Measurements from ENCODE around the gene GPR68.
"Not testable (repeated sequence)": the region's sequence is repeated elsewhere in the genome, so short reads cannot be mapped to it uniquely, and the experiment has no call there.

The GPR68 gene

DNA sequence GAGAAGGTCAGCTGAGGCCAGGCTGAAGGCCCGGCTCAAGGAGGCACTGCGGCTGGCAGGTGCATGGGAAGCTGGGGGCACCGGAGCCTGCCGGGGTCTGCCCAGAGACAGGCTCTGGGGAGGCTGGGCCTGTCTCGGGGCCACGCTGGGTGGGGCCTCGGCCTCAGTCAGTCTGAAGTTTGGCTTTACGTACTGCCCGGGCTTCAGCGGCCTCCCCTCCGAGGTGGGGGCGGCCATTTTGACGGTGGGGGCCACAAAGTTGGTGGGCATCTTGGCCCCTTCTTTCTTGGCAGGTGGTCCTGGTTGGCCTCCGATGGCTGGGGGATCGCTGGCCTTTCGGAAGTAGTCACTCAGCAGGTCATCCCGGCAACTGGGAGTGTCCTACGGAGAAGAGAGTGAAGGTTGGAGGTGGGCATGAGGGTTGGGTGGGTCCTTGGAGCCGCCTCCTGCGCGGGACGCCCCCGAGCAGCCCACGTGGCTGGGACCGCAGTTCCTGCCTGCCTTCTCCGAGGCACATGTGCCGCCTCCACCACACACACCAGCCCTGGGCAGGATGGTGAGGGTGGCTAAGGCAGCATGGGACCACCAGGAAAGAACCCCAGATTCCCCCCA, 28.9 kb upstream of the GPR68 start:
- DNase-seq (ENCODE audit: low read depth in 1 of 2, low spot score in 1 of 2) = no peak

DNA sequence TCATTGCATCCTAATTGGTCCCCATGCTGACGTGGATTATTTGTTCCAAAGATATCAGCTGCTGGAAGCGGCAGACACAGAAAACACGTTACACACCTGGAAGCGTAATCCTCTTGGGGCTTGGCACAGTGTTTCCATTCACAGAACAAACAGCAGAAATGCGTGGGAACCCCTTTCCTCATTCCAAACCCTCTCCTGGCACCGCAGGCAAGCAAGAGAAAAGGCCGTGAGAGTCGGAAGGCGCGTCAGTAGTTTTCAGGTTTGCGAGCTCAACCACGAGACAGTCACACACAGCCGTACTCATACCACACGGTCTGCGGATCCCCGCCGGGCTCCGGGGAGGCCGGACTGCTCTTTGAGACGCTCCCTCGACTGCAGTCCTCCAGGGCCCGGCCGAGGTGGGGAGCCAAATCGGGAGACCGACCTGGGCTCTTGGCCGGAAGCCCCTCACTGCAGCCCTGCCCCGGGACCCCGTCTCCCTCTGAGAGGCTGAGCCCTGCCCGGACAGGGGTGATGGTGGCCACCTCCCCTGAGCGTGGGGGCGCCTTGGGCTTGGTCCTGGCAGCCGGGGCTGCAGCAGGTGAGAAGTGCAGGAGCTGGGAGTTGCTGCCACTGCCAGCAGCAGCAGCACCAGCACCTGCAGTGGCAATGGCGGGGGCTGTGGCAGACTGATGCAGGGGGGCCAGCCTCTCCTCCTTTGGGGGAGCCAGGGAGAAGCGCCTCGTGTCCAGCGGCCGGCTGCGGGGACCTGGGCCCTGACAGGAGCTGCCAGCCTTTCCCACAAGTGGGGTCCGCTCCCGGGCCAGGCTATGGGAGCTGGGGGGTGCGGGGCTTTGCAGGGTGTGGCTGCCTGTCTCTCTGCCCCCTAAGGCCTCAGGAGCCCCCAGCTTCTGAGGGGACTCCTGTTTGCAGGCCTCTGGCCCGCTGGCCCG, 28.1 kb upstream of the GPR68 start:
- no peak for DNase-seq (ENCODE audit: low read depth in 1 of 2, low spot score in 1 of 2)

DNA sequence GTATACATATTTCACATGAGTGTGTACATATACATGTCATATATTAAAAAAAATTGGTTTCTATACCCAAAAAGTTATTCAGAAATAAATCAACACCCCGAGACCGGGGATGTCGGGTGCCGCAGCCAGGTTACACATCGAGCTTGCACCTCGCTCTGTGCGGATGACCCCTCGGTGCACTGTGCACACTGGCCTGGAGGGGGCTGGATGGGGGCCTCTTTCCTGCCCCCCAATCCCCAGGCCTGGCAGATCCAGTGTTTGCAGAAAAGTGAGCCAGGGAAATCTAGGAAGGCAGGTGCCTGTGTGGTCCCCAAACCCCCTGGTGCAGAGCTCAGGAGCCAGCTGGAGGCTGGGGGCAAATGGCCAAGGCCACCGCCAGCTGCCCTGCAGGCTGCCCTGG, 27.1 kb upstream of the GPR68 start:
- DNase-seq (ENCODE audit: low read depth in 1 of 2, low spot score in 1 of 2) = no peak

DNA sequence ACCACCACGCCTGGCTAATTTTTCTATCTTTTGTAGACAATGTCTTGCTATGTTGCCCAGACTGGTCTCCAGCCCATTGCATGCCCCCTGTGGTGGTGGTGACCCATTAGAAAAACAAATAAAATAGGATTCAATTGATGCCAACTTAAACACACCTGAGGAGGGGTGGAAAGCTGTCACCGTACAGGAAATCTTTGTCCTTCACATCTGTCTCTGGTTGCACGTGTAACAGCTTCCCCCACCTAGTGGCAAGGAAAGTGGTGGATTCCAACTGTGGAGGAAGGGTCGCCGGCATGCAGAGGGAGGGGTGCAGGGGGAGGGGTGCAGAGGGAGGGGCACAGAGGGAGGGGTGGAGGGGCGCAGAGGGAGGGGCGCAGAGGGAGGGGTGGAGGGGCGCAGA, 26.1 kb upstream of the GPR68 start:
- DNase-seq (ENCODE audit: low read depth in 1 of 2, low spot score in 1 of 2) = no peak

DNA sequence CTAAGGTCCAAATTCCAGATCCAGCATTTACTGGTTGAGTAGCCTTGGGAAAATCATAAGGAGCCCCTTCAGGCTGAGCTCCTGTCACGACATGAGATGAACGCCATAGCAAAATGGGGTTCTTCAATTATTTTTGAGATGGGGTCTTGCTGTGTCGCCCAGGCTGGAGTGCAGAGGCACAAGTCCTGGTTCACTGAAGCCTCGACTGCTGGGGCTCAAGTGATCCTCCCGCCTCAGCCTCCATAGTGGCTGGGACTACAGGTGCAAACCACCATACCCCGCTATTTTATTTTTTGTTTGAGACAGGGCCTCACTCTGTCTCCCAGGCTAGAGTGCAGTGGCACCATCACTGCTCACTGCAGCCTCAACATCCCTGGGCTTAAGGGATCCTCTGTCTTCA, 25.7 kb upstream of the GPR68 start:
- no peak for DNase-seq (ENCODE audit: low read depth in 1 of 2, low spot score in 1 of 2)

DNA sequence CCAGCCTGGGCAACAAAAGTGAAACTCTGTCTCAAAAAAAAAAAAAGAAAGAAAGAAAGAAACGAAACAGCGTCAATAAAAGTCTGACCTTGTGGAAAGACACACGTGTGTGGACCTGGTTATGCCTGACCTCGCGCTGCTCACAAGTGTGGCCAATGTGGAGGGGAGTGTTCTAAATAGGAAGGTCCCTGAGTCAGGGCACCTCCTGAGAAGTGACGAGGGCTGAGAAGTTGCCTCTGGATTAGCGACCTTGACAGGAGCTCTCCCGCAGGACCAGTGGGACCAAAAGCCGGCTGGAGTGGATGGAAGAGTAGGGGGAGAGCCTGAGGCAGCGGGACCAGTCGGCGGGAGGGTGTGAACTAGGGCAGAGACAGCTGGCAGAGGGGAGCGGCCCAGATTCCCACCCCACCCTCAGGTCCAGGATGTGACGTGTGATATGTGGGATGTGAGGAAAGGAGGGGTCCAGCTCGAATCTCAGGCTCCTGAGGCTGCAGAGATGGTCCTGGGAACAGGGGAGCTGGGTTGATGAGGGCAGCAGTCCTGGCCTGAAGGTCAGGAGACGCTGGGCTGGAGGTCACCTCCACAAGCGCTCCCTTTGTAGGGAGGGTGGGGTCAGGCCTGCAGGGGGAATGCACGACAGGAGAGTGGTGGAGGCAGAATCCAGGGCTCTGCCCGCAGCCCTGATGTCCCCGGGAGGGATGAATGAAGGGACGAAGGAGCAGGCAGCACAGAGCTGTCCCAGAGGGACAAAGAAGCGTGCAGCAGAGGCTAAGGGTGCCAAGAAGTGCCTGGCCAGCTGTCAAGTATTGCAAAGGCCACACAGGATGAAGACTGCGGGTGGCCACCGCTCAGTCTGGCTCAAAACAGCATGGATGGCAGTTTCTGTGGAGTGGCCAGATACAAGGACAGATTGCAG, 24.8 kb upstream of the GPR68 start:
- no peak for DNase-seq (ENCODE audit: low read depth in 1 of 2, low spot score in 1 of 2)

DNA sequence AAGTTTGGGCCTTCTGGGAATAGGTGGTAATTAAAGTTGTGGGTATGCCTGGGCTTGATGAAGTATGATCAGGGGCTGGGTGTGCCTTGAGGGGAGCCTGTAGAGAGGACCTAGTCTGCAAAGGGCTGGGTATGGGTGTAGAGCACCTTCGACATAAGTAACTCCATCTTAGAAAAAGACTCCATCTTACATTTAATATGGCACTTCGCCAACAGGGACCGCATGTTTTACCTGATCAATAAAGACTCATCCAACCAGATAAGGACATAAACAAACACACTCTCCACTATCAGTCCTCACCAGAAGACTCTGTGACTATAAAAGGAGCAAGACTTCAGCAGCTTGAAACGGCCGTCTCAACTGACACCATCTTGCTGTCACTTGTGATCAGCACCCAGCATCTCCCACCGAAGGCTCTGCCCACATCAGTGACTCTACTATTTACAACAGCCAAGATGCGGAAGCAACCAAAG, 23.5 kb upstream of the GPR68 start:
- no peak for DNase-seq (ENCODE audit: low read depth in 1 of 2, low spot score in 1 of 2)

DNA sequence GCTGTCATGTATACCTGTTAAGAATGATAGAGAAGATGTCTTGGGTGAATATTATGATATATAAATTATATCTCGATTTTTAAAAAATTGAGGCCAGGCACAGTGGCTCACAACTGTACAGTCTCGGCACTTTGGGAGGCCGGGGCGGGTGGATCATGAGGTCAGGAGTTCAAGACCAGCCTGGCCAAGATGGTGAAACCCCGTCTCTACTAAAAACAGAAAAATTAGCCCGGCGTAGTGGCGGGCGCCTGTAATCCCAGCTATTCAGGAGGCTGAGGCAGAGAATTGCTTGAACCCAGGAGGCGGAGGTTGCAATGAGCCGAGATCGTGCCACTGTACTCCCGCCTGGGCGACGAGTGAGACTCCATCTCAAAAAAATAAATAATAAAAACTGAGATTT, 21.8 kb upstream of the GPR68 start:
- not testable (repeated sequence) for DNase-seq (ENCODE audit: low read depth in 1 of 2, low spot score in 1 of 2)

DNA sequence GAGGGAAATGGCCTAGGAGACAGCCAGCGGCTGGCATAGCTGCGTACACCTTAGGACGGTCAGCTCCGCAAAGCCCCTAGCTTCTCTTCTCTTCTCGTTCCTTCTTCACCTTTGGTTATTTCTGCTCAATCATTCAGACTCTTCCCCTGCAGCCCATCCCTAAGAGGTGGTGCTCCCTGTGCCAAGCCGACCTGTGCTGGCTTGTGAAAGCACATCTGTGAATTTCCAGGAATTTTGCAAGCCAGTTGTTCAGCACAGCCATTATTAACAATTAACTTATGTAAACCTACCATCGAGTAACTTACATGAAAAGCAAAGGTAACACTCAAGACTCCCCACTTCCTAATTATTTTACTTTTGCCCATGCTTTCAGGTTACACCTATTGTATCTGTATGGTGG, 20.9 kb upstream of the GPR68 start:
- DNase-seq (ENCODE audit: low read depth in 1 of 2, low spot score in 1 of 2) = no peak

DNA sequence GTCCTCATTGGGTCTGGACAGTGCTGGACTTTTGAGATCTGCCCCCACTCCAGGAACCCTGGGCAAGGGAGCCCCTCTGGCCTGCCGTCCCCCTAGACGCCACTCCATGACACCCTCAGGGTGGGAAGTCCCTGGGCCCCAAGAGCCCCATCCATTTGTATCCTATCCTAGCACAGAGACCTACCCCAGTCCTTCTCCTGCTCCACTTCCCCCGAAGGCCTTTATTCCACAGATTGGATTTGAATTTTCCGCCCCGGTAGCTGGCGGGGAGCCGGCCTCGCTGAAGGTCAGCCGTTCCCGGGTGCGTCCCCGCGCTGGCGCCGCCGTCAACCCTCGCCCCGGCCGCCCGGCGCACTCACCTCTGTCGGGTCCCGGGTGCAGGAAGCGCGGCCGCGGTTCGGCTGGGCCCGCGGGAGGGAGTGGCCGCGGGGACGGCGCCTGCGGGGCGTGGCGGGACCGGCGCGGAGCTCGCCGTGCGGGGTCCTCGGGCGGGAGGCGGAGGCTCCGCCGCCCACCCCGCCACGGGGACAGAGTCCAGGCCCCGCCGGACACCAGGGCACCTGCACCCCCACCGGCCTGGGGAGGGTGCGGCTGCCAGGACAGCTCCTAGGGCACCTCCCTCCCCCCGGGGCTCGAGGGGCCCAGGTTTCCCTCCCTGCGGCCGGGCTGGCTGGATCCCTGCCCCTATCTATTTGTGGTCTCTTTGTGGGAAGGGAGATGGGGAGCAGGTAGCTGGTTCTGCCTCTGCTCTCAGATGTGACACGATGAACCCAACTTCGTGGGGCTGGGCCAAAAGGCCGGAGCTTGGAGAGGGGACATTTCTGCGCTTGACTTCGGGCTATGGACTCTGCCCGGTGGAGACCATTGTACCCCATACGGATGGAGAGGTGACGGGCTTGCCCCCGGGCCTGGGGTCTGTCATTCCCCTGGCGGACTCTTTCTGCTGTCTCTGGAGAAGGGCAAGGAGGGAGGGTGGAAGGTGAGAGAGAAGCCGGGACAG, 19.9 kb upstream of the GPR68 start:
- DNase-seq (ENCODE audit: low read depth in 1 of 2, low spot score in 1 of 2) = no peak

DNA sequence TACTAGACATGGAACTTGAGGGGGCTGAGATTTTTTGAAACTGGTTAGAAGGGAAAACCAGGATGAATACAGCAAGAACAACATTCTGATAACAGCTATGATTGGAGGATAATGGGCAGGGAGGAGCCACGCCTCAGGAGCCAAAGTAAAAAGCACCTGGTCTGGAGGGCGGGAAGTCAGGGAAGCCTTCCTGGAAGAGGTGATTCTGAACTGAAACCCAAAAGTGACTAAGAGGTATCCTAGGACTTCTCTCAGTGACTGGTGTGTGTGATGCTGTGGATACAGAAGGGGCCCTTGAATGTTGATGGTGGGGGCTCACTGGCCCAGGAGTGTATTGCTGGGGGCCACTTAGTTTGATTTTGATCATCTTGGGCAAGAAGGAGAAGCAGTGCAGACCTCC, 18.8 kb upstream of the GPR68 start:
- no peak for DNase-seq (ENCODE audit: low read depth in 1 of 2, low spot score in 1 of 2)

DNA sequence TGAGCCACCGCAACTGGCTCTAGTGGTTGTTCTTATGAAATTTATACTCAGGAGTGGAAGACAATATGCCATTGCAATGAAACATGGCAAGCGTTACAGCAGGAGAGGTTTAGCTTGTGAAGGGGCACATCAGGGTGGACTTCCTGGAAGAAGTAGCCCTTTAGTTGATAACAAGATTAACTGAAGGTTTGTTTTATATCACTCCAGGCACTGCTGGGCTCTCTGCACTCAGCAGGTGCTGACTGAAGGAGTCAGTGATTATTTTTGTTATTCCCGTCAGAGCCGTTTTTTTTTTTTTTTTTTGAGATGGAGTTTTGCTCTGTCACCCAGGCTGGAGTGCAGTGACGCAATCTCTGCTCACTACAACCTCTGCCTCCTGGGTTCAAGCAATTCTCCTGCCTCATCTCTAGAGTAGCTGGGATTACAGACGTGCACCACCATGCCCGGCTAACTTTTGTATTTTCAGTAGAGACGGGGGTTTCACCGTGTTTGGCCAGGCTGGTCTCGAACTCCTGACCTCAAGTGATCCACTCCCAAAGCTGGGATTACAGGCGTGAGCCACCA, 17.6 kb upstream of the GPR68 start:
- DNase-seq (ENCODE audit: low read depth in 1 of 2, low spot score in 1 of 2) = no peak

DNA sequence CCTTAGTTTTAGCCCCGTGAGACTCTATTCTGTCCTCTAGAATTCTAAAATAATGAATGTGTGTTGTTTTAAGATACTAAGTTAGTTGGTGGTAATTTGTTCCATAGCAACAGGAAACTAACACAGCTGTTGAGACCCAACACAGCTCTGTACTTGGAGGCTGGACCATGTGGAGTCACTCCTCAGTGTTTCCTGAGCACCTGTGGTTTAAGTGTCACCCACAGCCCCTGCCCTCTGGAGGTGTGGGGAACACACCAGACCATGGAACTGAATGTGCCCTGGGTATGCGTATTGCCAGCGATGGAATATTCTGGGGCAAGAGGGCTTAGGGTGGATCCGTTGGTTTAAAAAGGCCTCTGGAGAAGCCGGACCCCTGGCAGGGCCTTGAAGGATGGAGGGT, 16.6 kb upstream of the GPR68 start:
- DNase-seq (ENCODE audit: low read depth in 1 of 2, low spot score in 1 of 2) = no peak

DNA sequence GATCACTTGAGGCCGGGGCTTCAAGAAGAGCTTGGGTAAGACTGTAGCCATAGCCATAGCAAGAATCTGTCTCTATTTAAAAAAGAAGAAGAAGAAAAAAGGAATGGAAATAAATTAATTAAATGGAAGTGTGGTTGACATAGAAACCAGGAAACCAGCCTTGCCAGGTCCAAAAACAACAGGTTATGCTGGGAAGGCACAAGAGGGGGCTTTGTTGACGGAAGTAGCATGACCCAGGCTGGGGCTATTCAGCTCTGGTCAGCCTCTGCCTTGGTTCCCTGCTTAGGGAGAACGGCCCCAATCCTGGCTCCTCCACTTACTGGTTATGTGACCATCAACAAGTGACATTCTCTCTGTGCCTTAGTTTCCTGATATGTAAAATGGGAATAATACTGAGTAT, 14.4 kb upstream of the GPR68 start:
- DNase-seq (ENCODE audit: low read depth in 1 of 2, low spot score in 1 of 2) = no peak

DNA sequence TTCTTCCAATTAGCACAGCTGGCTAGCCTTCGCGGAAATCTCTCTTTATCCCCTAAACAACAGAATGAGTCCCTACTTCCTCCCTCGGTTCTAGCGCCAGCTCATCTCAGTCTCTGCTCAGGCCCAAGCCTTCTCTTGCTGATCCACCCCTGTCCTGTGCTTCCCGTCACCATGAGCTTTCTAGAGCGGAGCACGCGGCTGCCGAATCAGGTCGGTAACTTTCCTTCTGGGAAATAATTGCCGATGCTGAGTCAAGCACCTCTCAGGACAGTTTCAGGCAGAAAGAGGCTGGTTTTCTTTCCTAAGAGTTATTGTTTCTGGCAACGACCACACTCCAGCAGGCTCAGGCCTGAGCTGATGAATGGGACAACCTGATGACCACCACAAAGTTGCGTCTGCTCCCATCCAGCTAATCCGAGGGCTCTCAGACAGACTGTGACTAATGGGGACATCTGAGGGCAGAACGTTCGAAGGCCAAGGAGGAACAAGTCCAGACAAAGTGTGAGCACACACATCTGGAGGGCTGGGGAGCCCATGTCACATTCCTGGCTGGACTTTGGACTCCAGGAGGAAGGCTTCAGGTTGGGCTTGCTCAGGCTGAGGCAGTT, 13.6 kb upstream of the GPR68 start:
- DNase-seq (ENCODE audit: low read depth in 1 of 2, low spot score in 1 of 2) = no peak

DNA sequence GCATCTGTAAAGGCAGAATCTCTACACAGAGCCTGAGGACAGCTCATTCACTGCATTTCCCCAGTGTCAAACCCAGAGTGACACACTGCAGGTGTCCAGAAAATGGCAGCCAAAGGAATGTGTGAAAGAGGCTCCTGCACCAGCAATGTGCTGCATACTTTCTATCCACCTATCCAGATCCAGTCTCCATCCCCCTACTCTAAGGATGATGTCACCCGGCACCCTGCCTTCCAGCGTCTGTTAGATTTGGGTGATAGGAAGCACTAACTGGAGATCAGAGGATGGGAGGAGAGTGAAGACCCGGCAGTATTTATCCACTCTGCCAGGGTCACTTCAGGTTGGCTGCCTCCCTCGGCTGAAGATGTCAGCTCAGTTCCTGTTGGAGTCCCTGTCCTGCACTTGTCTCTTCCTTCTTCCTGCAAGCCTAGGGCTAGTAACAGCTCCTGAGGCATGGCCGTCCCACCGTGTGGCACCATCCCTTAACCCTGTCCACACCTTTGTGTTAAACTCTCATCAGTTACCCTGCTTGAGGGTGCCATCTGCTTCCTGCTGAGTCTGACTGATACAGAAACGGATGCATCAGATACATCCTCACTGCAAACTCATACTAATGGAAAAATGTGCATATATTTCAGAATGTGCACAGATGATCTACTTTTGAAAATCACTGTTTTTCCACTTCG, 13.0 kb upstream of the GPR68 start:
- DNase-seq (ENCODE audit: low read depth in 1 of 2, low spot score in 1 of 2) = no peak

DNA sequence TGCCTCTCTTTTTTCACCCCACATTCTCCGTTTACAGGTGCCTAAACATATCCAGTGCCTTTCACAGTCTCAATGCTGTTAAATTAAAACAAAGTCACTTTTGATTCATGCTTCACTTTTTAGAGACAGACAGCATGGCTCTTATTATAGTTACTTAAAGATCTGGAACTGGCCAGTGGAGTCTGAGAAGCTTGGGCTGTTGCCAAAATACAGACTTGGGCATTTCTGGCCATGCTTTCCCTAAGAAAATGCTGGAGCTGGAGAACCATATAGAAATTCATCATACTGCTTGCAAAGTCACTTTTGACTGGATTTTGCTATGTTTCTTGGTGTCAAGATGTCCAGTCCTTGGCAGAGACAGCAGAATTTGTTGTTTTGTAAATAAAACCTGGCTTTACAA, 12.2 kb upstream of the GPR68 start:
- no peak for DNase-seq (ENCODE audit: low read depth in 1 of 2, low spot score in 1 of 2)

DNA sequence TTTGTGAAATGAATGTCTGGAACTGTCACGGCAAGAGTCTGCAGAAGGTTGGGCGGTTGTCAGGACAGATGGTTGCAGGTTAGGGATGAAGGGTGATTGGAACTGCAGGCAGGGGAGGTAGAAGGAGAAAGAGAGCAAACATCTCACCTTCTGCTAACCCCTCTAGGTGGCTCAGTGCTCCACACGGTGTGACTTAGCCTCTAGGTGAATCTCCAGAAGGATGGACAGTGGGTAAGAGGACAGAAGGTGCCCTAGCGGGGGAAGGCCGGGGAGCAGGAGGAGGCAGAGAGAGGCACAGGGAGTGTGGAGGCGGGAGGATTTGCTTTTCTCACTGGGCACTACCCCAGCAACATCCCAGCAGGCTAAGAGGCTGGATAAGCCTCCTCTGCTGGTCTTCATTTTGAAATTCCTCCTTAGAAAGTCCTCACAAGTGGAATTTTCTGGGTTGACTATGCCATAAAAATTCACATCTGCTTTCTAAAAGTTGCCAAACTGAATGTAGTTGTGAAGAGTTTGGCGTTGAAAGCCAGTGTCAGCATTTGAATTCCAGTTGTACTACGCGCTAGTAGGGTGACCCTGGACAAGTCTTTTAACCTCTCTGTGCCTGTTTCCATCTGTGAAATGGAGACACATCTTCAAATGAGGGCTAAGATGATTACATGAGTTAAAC, 10.7 kb upstream of the GPR68 start:
- no peak for DNase-seq (ENCODE audit: low read depth in 1 of 2, low spot score in 1 of 2)

DNA sequence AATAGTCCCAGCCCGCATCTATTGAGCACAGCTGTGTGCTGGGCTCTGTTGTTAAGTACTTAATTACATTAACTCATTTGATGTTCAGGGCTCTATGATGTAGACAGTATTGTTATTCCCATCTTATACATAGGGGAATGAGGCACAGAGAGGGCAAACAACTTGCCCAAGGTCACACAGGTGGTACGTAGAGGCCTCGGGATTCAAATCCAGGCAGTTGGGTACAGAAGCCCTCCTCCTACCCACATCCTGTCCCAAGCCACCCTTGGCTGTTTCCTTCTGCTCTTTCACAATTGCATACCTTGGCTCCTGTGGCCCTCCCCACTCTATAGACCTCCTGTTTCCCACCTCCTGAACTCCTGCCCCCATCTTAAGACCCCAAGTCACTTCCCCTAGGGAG, 10.0 kb upstream of the GPR68 start:
- no peak for DNase-seq (ENCODE audit: low read depth in 1 of 2, low spot score in 1 of 2)

Measured in stimulated activated CD4-positive, alpha-beta T cell treated with anti-CD3 and anti-CD28 coated beads, Interleukin-15, amount 100 ng/mL, for 1 hour (primary cell).